T-helper 1 cell (primary cell): Measurements from ENCODE around the gene C8G.
A peak's percentile ranks its signal among the peaks of the same experiment; 100 is the strongest.

ENCODE experiments used
- DNase-seq, 5 donors: peaks; one replicate each; pipeline ENCODE4 v3.0.0-alpha.2; 2012 to 2020

The C8G gene

DNA sequence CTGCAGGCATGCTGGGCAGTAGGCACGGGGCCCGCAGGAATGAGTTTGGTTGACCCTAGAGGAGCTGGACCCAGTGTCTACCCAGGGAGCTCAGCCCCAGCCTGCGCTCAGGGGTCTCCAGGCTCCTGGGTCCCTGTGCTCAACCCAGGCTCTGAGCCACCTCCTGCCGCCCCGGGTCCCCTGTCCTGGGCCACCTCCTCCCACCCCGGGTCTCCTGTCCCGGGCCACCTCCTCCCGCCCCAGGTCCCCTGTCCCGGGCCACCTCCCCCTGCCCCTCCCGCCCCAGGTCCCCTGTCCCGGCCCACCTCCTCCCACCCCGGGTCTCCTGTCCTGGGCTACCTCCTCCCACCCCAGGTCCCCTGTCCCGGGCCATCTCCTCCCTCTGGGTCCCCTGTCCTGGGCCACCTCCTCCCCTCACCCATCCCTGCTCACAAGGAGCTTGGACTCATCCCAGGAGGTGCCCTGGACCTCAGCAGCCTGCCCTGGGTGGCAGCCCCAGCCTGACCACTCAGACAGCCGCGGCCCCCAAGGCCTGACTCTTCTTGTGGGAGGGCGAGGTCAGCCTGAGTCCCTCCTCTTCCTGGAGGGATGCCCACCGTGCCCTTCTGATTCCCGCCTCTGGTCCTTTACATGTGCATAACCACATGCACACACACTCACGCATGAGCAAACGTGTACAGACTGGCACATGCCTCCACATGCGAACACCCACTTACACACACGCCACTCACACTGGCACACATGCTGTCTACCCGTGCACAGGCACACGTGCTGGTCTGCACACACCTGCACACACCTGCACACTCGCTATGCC, 9.4 kb downstream of the C8G start:
- peak in 2 of 5 donors; percentile 4 to 10 for DNase-seq

DNA sequence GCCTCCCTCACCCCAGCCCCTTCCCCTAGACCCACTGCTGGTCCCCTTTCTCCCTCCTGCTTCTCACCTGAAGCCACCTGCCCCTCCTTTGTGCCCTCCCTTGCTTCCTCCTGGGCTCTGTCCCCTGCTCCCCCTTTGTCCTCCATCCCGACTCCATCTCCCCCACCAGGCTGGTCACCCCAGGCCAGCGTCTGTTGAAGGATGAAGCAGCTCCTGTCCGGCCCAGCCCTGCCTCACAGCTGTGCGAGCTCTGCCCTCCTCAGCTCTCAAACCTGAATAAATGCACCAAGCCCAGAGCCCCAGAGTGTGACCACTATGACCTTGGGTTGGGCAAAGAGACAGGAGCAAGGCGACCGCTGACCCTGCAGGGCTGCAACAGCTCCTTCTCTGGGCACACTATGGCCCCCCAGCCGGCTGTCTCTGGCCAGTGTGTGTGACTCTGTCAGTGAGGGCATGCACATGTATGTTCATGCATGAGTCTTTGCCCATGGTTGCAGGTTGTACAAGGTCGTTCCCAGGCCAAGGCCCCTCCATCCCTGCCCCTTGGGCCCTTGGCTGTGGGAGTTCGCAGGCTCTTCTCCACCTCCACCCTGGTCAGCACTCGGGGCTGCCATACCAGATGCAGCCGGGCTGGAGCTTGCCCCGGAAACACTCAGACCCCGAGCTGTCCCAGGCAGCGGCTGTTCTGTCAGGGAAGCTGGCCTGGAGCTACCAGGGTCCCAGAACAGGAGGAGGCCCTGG, 10.3 kb downstream of the C8G start:
- peak in 1 of 5 donors; percentile 7 for DNase-seq

GRCh38 chr9:136955943-136956335, 10.9 kb downstream of the C8G start:
- peak in 1 of 5 donors; percentile 10 for DNase-seq

DNA sequence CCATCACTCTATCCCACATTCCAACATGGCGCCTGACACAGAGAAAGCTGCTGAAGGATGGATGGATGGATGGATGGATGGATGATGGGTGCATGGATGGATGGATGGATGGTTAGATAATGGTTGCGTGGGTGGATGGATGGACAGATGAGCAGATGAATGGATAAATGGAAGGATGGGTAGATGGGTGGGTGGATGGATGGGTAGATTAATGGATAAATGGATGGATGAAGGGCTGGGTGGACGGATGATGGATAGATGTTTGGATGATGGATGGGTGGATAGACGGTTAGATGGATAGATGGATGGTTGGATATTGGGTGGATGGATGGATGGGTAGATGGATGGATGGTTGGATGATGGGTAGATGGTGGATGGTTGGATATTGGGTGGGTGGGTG, 11.6 kb downstream of the C8G start:
- DNase-seq = no peak

GRCh38 chr9:136957461-136957860, 12.4 kb downstream of the C8G start:
- no peak for DNase-seq

GRCh38 chr9:136957901-136958300, 12.9 kb downstream of the C8G start:
- DNase-seq = no peak

GRCh38 chr9:136958473-136958872, 13.4 kb downstream of the C8G start:
- DNase-seq = no peak

DNA sequence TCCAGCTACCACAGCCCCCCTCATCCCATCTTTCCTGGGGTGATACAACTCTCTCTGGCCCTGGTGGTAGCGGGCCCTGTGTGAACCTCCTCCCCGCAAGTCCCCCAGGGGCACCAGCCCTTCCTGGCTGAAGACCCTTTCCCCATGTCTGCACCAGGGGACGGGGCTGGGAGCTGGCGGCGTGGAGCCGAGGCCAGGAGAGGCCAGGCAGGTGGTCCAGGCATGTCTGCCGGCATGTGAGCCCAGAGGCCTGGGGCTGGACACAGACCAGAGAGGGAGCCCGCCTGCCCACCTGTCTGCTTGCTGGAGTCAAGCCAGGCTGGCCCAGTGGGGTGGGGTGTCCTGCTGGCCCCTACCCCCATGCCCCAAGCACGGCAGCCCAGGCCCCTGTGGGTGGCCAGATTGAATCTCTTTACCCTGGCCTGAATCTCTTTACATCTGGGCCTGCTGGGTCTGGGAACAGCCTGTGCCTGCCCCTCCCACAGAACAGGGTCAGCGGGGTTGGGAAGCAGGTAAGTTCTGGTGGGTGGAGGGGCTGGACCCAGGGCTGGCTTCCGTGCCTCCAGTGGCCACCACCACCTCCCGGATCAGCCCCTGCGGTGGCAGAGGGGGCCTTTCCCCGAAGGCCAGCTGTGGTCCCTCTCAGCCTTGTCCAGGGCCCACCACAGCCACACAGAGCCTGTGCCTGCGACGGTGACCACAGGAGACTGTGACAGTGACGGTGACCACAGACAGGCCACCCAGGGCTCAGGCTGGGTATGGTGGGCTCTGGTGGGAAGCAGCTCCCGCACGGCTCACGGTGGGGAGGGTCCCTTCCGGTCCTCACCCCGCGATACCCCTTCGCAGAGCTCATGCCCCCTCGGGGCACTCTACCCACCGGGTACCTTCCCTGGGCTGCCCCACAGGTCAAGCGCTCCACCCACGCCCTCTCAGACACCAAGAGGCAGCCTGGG, 14.1 kb downstream of the C8G start:
- no peak for DNase-seq

DNA sequence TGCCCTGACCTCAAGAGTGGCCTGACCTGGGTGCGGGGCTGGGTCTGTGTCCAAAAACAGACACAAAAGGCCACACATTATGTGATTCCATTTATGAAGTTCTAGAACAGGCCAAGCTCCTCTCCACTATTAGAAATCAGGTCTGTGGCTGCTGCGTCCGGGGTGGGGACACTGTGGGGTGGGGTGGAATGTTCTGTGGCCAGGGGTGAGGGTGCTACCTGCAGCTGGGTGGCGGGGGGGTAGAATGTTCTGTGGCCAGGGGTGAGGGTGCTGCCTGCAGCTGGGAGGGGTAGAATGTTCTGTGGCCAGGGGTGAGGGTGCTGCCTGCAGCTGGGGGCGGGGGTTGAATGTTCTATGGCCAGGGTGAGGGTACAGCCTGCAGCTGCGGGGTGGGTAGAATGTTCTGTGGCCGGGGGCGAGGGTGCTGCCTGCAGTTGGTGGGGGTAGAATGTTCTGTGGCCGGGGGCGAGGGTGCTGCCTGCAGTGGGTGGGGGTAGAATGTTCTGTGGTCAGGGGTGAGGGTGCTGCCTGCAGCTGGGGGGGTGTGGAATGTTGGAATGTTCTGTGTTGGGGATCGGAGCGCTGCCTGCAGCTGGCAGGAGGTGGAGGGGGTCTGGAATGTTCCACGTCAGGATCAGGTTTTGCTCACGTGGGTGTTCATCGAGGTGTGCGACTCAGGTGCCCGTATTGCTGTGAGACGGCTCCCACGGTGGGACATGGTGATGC, 15.3 kb downstream of the C8G start:
- DNase-seq = peak in 1 of 5 donors; percentile 50

- no peak for DNase-seq
Observed at GRCh38 chr9:136960938-136961275, 15.9 kb downstream of the C8G start.

DNA sequence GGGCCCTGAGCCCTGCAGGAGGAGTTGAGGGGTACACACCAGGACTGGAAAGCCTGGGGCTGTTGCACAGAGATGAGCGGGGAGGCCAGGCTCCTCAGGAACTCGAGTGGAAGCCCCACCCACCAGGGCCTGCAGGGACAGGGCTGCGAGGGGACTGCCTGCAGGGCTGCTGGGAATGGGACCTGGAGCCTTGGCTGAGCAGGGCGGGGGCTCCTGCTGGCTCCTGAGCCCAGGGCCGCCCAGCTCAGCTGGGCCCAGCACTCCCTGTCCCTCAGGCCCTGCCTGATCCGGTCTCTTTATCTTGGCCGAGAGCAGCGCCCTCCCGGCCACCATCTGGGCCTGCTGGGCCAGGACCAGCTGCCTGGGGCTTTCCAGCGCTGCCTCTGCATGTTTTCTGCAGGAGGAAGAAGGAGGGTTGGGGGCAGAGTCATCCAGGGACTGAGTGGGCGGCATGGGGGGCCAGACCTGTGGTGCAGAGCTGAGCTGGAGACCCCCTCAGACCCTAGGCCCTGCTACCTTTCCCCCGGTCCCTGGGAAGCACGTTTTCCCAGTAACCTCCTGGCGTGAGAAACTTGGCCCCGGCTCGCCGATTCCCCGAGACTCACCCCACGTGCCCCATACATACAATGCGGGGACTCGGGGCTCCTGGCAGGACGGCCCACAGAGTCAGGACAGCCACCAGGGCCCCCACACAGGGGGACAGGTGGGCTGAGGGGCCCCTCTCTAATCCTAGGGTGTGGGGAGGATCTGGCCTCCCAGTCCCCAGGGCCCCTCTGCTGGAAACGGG, 16.4 kb downstream of the C8G start:
- no peak for DNase-seq

DNA sequence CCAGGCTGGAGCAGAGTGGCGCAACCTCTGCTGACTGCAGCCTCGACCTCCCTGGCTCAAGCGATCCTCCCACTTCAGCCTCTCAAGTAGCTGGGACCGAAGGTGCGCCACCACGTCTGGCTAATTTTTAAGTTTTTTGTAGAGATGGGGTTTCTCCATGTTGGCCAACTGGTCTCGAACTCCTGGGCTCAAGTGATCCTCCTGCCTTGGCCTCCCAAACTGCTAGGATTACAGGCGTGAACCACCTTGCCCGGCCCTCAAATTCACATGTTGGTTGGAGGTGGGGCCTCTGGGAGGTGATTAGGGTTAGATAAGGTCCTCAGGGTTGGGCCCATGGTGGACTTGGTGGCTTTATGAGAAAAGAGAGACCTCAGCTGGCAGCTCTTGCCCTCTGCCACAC, 17.1 kb downstream of the C8G start:
- DNase-seq = no peak

DNA sequence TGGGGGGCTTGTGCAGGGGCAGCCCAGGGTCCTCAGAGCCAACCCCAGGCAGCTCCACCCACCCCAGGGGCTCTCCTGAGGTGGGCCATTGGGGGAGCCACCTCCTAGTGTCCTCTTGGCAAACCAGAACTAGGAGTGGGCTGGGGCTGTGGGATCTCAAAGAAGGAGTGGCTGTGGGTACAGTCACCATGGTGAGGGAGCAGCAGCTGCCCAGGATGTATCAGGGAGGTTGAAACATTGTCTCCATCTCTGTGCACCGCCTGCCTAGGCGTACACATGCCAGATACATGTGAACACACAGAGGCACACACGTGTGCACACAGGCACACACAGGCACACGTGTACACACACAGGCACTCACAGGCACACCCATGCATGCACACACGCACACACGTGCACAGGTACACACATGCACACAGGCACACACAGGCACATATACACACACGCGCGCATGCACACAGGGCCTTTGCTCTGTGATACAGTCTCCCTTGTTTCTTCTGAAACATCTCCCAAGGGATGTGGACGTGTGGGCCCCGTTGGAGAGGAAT, 17.7 kb downstream of the C8G start:
- DNase-seq = no peak

DNA sequence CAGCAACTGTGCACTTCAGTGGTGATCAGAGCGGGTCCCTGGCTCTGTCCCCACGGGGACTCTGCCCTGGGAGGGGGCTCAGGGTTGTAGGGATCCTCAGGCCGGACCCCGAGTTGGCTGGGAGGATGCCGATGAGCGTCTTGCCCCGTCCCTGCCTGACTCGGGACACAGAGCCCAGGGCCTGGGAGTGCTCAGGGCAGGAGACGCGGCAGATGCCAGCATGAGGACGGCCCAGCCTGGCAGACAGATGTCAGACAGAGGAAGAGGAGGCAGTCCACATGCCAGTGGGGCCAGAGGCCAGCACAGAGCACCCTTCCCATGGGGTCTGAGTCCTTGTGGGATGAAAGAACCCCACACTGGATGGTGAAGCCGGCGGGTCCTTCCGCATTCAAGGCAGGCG, 18.3 kb downstream of the C8G start:
- no peak for DNase-seq

GRCh38 chr9:136963751-136964150, 18.7 kb downstream of the C8G start:
- DNase-seq = no peak

- no peak for DNase-seq
Observed at GRCh38 chr9:136964171-136964689, 19.2 kb downstream of the C8G start.

GRCh38 chr9:136964833-136965422, 19.9 kb downstream of the C8G start:
- no peak for DNase-seq

- DNase-seq = peak in 1 of 5 donors; percentile 56
Observed at GRCh38 chr9:136965771-136966484, 20.9 kb downstream of the C8G start.

GRCh38 chr9:136968333-136969127, 23.5 kb downstream of the C8G start:
- DNase-seq = no peak
